Measurements from ENCODE around the gene ERP44.
A peak's percentile ranks its signal among the peaks of the same experiment; 100 is the strongest.
"Not testable (repeated sequence)": the region's sequence is repeated elsewhere in the genome, so short reads cannot be mapped to it uniquely, and the experiment has no call there.

ERP44 gene

GRCh38 chr9:99998866-99999265, 99.9 kb downstream of the ERP44 start:
- no peak for DNase-seq

GRCh38 chr9:99998266-99998665, 100.5 kb downstream of the ERP44 start:
- no peak for DNase-seq

- not testable (repeated sequence) for DNase-seq
Observed at GRCh38 chr9:99990508-99990907, 108.3 kb downstream of the ERP44 start.

- DNase-seq, result no peak
Observed at GRCh38 chr9:99986642-99987041, 112.2 kb downstream of the ERP44 start.

GRCh38 chr9:99980598-99980997, 118.2 kb downstream of the ERP44 start:
- DNase-seq, result peak in 1 of 3 donors; percentile 6

GRCh38 chr9:99978221-99978620, 120.6 kb downstream of the ERP44 start:
- DNase-seq, result no peak

- no peak for DNase-seq
Observed at GRCh38 chr9:99977033-99977792, 121.6 kb downstream of the ERP44 start.

GRCh38 chr9:99973455-99973854, 125.3 kb downstream of the ERP44 start:
- DNase-seq, result peak in 1 of 3 donors; percentile 21

GRCh38 chr9:99971410-99971809, 127.4 kb downstream of the ERP44 start:
- DNase-seq, result no peak

- DNase-seq, result no peak
Observed at GRCh38 chr9:99970481-99970880, 128.3 kb downstream of the ERP44 start.

- DNase-seq, result no peak
Observed at GRCh38 chr9:99967457-99967856, 131.3 kb downstream of the ERP44 start.

- DNase-seq, result no peak
Observed at GRCh38 chr9:99966716-99967115, 132.1 kb downstream of the ERP44 start.

- DNase-seq, result no peak
Observed at GRCh38 chr9:99966001-99966400, 132.8 kb downstream of the ERP44 start.

GRCh38 chr9:99964336-99964735, 134.5 kb downstream of the ERP44 start:
- DNase-seq, result no peak

GRCh38 chr9:99962680-99963261, 136.0 kb downstream of the ERP44 start:
- peak; percentile 33 to 63 (median 54) for DNase-seq

- no peak for DNase-seq
Observed at GRCh38 chr9:99955606-99956005, 143.2 kb downstream of the ERP44 start.

- no peak for DNase-seq
Observed at GRCh38 chr9:99954819-99955218, 144.0 kb downstream of the ERP44 start.

- DNase-seq, result no peak
Observed at GRCh38 chr9:99953861-99954507, 144.8 kb downstream of the ERP44 start.

GRCh38 chr9:99948896-99949295, 149.9 kb downstream of the ERP44 start:
- no peak for DNase-seq

GRCh38 chr9:99948482-99948881, 150.3 kb downstream of the ERP44 start:
- no peak for DNase-seq

- no peak for DNase-seq
Observed at GRCh38 chr9:99947395-99947794, 151.4 kb downstream of the ERP44 start.

- DNase-seq, result no peak
Observed at GRCh38 chr9:99936947-99937587, 161.7 kb downstream of the ERP44 start.

GRCh38 chr9:99931155-99931840, 167.5 kb downstream of the ERP44 start:
- DNase-seq, result peak in 1 of 3 donors; percentile 5
